GM23338 (cell line): ENCODE data around the gene C2CD4B.

Source experiments
- CREB1 ChIP-seq: fragments of 250-450 bp; sonication (Bioruptor Pico); IDR thresholded peaks from 2 replicates; pipeline ENCODE4 v1.5.0; 2020; ENCODE audit warnings: low read depth, mild to moderate bottlenecking, moderate library complexity
- CTCF ChIP-seq, 2 experiments: fragments of 200-600 bp in 1 of 2; sonication (generic) in 1 of 2; conservative IDR thresholded peaks; 2 replicates each; pipeline versions ENCODE4 v1.5.1 to v1.6.1; 2016 to 2017; ENCODE audit warnings: antibody characterized with exemption in 2 of 2, low read depth in 2 of 2, mild to moderate bottlenecking in 2 of 2, moderate library complexity in 1 of 2
- ETS1 ChIP-seq: IDR thresholded peaks from 2 replicates; pipeline ENCODE4 v1.6.1; 2016; ENCODE audit warnings: antibody characterized with exemption
- EZH2 ChIP-seq: fragments of 200-600 bp; sonication (generic); IDR thresholded peaks from one replicate; pipeline ENCODE4 v1.8.0; 2017; ENCODE audit warnings: antibody characterized with exemption, mild to moderate bottlenecking, low read depth; ENCODE audit not compliant: unreplicated experiment
- JUNB ChIP-seq: IDR thresholded peaks from one replicate; pipeline ENCODE4 v1.6.1; 2016; ENCODE audit warnings: antibody characterized with exemption; ENCODE audit not compliant: unreplicated experiment
- POLR2AphosphoS5 ChIP-seq: IDR thresholded peaks from 2 replicates; pipeline ENCODE4 v1.6.1; 2016; ENCODE audit warnings: antibody characterized with exemption, low read depth
- REST ChIP-seq: IDR thresholded peaks from one replicate; pipeline ENCODE4 v1.6.1; 2018; ENCODE audit warnings: antibody characterized with exemption; ENCODE audit not compliant: unreplicated experiment
- ZNF114 ChIP-seq: fragments of 250-450 bp; sonication (Bioruptor Pico); IDR thresholded peaks from 2 replicates; pipeline ENCODE4 v1.5.0; 2020; ENCODE audit warnings: mild to moderate bottlenecking, moderate library complexity

- no peak for TF ChIP-seq CTCF (conservative IDR thresholded peaks at IDR 0.05; ENCODE audit: low read depth in 2 of 2)
- no peak for TF ChIP-seq CREB1 (CRISPR knock-in tag)
- no peak for TF ChIP-seq JUNB
- TF ChIP-seq POLR2AphosphoS5, result no peak
- no peak for TF ChIP-seq ZNF114 (CRISPR knock-in tag)
- TF ChIP-seq EZH2, result no peak
- no peak for TF ChIP-seq REST
- no peak for TF ChIP-seq ETS1
Measured at GRCh38 chr15:62119874-62120273, 45.2 kb downstream of the C2CD4B start.
